GM21423 (cell line): Measurements from ENCODE around the gene SSMEM1.
"Not testable (repeated sequence)": the region's sequence is repeated elsewhere in the genome, so short reads cannot be mapped to it uniquely, and the experiment has no call there.

Source experiments
- ATAC-seq: cut with Tn5 transposase; IDR thresholded peaks from one replicate; pipeline ENCODE4 v1.9.1; 2021; ENCODE audit warnings: mild to moderate bottlenecking, moderate library complexity; ENCODE audit not compliant: unreplicated experiment

Gene SSMEM1

GRCh38 chr7:130207642-130208041 is at the start of gene SSMEM1:
Gene SSMEM1 (plus strand): TSS chr7:130207860. CDS start chr7:130207911, 51 bp downstream.
- no peak for ATAC-seq

- ATAC-seq = no peak
These were observed 47.6 kb upstream of the SSMEM1 start for GRCh38 chr7:130160023-130160422.

GRCh38 chr7:130160455-130160854 is 47.2 kb upstream of the SSMEM1 start:
- no peak for ATAC-seq

GRCh38 chr7:130162196-130162595 is 45.5 kb upstream of the SSMEM1 start:
- ATAC-seq = no peak

GRCh38 chr7:130174237-130174959 is 33.3 kb upstream of the SSMEM1 start:
- ATAC-seq = no peak

GRCh38 chr7:130178251-130178650 is 29.4 kb upstream of the SSMEM1 start:
- no peak for ATAC-seq

GRCh38 chr7:130179631-130180030 is 28.0 kb upstream of the SSMEM1 start:
- ATAC-seq = no peak

GRCh38 chr7:130180571-130181262 is 26.9 kb upstream of the SSMEM1 start:
- no peak for ATAC-seq

GRCh38 chr7:130181263-130181605 is 26.4 kb upstream of the SSMEM1 start:
- no peak for ATAC-seq

- peak; percentile 53 for ATAC-seq
These were observed 24.7 kb upstream of the SSMEM1 start for GRCh38 chr7:130182990-130183389.

GRCh38 chr7:130184349-130184748 is 23.3 kb upstream of the SSMEM1 start:
- not testable (repeated sequence) for ATAC-seq

GRCh38 chr7:130187360-130187759 is 20.3 kb upstream of the SSMEM1 start:
- no peak for ATAC-seq

- no peak for ATAC-seq
These were observed 18.3 kb upstream of the SSMEM1 start for GRCh38 chr7:130189343-130189742.

- ATAC-seq = no peak
These were observed 15.9 kb upstream of the SSMEM1 start for GRCh38 chr7:130191791-130192190.

GRCh38 chr7:130195396-130195795 is 12.3 kb upstream of the SSMEM1 start:
- no peak for ATAC-seq

- no peak for ATAC-seq
These were observed 11.2 kb upstream of the SSMEM1 start for GRCh38 chr7:130196476-130196875.

GRCh38 chr7:130197094-130197493 is 10.6 kb upstream of the SSMEM1 start:
- no peak for ATAC-seq

- no peak for ATAC-seq
These were observed 5.9 kb upstream of the SSMEM1 start for GRCh38 chr7:130201796-130202195.

- ATAC-seq = peak; percentile 96
These were observed 2.3 kb upstream of the SSMEM1 start, which contains the start of gene TMEM209 for GRCh38 chr7:130205084-130205947. Gene TMEM209 (minus strand): TSS chr7:130205406. CDS start chr7:130205375, 31 bp downstream.

- ATAC-seq = no peak
These were observed 627 bp upstream of the SSMEM1 start for GRCh38 chr7:130207033-130207432.

- no peak for ATAC-seq
These were observed 856 bp downstream of the SSMEM1 start for GRCh38 chr7:130208516-130208915.
